Uterus (tissue), 2 donors: ENCODE measurements around the gene HTATSF1.

Source experiments
- POLR2A ChIP-seq, 2 donors: fragments of 450-650 bp; IDR thresholded peaks; one replicate each; pipeline ENCODE4 v1.6.1; 2016; ENCODE audit warnings: antibody characterized with exemption in 2 of 2, mild to moderate bottlenecking in 1 of 2, moderate library complexity in 1 of 2
- TF ChIP-seq, protein P1 (sequence below), 4 experiments: fragments of 200-600 bp in 2 of 4; fragments of 450-650 bp in 2 of 4; sonication (generic) in 2 of 4; IDR thresholded peaks; one replicate each; pipeline ENCODE4 v1.5.1; 2016 to 2019; ENCODE audit warnings: antibody characterized with exemption in 4 of 4, mild to moderate bottlenecking in 2 of 4, moderate library complexity in 1 of 4

DNA sequence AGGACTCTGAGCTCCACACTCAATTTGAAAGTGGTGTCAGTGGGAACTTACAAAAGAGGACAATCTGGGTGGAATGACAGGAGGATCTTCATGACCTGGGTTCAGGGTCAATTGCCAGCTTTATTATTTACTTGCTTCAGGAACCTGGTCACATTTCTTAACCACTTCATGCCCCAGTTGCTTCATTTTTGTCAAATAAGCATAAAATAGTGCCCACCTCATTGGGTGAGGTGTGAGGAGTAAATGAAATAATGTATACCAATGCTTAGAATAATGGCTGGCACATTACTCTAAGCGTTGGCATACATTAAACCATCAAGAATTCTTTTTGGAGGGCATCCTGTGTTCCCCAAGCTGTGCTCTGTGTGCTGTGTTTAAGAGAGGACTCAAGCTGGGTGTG, 54.0 kb downstream of the HTATSF1 start:
- TF ChIP-seq POLR2A (IDR thresholded peaks at IDR 0.05), result no peak
- TF ChIP-seq, protein P1, sequence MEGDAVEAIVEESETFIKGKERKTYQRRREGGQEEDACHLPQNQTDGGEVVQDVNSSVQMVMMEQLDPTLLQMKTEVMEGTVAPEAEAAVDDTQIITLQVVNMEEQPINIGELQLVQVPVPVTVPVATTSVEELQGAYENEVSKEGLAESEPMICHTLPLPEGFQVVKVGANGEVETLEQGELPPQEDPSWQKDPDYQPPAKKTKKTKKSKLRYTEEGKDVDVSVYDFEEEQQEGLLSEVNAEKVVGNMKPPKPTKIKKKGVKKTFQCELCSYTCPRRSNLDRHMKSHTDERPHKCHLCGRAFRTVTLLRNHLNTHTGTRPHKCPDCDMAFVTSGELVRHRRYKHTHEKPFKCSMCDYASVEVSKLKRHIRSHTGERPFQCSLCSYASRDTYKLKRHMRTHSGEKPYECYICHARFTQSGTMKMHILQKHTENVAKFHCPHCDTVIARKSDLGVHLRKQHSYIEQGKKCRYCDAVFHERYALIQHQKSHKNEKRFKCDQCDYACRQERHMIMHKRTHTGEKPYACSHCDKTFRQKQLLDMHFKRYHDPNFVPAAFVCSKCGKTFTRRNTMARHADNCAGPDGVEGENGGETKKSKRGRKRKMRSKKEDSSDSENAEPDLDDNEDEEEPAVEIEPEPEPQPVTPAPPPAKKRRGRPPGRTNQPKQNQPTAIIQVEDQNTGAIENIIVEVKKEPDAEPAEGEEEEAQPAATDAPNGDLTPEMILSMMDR (IDR thresholded peaks at IDR 0.05), result no peak
